Activated T-helper 9 cell treated with anti-CD3 and anti-CD28 coated beads, Interleukin-2, amount 50 U/mL, for 16 hours (primary cell): ENCODE results near the gene SORL1.
"Not testable (repeated sequence)": the region's sequence is repeated elsewhere in the genome, so short reads cannot be mapped to it uniquely, and the experiment has no call there.

Experiments used
- DNase-seq: peaks from one replicate; pipeline ENCODE4 v3.0.0-alpha.2; 2020; ENCODE audit warnings: low read depth

SORL1 gene

DNA sequence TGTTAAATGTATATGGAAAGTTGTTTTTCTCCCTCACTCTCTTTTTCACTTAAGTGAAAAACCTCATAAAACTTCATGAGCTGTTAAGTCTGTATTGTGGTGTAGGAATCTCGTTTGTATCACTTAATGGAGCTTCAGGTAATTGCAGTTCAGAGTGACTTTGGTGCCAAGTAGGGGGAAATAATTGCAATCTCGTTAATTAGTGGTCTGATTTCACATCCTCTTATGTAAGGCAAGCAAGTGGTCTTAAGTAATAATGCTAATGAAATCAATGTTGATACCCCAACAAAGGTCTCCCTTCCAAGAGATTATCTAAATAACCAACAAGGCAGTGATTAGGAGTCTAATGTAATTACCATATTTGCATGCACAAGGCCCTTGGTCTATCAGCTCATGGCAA is 174.9 kb downstream of the SORL1 start:
- DNase-seq = no peak

DNA sequence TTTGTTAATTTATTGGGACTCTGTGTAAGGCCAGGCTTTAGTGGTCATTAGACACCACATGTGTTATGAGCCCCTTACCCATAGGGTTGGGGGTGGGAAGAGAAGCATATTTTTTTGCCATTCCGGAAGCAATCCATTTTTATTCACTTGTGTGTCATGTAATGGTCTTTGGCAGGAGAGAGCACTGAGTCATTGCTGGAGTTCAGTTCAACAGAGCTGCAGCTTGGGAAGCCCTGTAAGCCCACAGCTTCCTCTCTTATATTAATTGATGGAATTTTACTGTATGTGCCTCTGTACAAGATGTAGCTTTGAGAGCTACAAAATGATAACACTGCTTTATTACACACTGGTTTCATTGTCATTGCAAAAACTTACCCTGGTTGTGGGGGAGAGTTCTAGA is 177.9 kb downstream of the SORL1 start:
- DNase-seq = no peak

DNA sequence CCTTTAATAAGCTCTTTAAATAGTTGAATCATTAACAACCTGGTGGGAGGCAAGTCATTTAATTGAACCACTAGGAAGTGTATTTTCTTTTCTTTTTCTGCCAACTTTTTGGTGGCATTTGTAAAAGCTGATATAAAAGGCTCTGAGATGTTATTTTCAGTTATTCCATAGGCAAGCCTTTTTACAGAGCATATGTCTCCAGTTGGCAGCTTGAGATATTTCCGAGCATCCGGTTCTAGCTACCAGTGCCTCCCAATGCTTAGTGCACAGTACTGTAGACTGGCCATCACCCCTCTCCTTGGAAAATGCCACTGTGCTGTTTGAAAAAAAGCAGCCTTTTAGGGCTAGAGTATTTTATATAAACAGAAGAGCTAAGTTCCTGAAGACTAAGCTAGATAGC is 179.3 kb downstream of the SORL1 start:
- no peak for DNase-seq

DNA sequence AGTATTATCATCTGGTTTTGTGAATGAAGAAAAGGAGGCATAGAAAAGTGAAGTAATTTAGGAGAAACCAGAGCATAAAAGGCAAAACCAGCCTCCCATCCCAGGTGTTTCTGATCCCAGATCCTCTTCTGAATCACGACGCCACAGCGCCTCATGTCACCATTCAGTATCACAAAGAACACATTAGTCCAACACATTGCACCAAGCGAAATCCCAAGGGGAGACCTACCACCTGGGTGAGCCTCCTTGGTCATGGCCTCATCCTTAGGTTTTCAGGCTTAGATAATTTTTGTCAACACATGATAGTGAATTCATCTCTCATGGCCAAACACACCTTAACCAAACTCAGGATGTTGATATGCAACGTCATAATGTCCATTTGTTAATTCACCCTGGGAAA is 182.2 kb downstream of the SORL1 start:
- no peak for DNase-seq

DNA sequence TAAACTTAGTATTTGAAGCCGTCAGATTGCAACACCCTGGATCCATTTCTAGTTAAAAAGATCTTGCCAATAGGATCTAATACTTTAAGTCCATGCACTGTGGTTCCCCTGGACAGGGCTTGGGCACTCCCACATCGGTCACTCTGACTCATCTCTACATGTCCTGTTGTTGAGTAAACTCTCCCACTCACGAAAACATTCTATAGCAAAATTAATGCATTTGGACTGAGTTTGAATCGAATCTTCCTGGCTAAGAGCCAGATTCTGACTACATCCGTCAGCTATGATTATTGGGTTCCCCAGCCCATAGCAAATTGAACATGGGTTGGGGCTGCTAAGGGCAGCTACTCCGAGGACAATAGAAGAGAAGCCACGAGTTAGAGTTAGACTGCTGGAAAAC is 182.8 kb downstream of the SORL1 start:
- DNase-seq = no peak

DNA sequence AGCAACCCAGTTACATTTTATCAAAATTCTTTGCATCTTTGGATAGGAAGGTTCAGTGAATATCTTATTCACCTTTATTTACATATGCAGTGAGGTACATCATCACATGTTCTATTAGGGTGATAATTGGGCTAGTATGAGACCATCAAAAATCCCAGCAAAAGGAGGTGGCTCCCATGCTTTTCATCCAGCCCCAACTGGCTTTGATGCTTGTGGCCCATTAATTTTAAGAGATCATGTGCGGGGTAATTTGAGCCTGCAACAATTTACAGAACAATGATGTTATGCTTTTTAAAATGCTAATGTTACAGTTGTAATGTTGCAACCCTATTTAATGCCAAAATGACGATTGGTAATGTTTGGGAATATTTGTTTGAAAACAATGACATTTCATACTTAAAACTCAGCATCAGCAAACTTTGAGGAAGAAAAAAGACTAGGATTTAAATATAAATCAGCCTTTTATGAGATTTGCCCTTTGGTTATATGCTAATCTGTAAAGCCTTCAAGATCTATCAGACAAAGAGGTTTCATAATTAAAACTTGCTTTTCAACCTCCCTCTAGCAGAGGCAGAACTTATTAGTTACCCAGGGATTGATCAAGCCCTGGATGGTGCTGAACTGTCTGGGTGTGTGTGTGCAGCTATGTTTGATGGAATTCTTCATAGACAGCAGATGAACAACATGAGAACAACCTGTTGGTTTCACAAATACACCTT is 184.1 kb downstream of the SORL1 start:
- DNase-seq = no peak

DNA sequence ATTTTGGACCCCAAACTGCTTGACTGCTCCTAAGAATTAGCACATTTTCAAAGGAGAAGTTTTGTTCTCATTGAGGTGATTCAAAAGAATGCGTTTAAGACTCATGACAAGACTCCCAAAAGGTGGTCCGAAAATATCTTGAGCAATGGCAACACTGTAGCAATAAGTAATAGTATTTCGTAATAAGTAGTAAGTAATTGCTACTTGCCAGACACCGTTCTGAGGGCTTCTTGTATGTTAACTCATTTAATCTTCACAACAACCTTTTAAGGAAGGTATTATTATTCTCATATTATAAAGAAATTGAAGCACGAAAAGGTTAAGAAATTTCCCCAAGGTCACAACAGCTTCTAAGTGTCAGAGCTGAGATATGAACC is 184.7 kb downstream of the SORL1 start:
- no peak for DNase-seq

DNA sequence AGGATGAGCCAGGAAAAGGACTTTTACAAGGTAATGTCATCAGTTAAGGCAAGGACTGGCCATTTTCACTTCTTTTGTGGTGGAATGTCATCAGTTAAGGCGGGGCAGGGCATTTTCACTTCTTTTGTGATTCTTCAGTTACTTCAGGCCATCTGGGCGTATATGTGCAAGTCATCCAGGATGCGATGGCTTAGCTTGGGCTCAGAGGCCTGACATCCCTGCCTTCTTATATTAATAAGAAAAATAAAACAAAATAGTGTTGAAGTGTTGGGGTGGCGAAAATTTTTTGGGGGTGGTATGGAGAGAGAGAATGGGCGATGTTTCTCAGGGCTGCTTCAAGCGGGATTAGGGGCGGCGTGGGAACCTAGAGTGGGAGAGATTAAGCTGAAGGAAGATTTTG is 185.5 kb downstream of the SORL1 start:
- DNase-seq = not testable (repeated sequence)

DNA sequence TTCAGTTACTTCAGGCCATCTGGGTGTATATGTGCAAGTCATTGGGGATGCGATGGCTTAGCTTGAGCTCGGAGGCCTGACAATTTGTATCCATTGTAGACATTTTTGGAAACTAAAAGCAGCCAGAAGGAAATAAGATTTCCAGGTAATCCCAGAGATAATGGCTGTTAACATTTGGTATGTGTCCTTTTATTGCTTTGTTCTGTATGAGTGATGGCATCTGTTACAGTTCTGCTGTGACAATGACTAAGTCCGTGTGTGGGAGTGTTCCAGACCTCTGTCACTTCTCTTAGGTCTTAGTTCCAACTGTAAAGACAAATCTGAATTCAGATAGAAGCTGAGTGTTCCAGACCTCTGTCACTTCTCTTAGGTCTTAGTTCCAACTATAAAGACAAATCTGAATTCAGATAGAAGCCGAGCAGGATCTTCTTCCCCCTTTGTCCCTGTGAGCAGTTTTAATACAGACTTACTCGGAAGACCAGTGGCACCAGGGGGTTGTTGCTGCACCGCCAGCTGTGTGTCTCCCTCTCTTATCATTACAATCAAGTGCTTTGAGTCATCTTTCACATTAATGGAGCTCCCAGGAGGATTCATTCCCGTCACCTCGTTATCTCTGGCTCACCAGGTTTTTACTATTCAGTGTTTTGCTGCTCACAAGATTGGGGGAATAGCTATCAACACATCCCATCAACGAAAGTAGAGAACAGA is 191.5 kb downstream of the SORL1 start:
- no peak for DNase-seq

DNA sequence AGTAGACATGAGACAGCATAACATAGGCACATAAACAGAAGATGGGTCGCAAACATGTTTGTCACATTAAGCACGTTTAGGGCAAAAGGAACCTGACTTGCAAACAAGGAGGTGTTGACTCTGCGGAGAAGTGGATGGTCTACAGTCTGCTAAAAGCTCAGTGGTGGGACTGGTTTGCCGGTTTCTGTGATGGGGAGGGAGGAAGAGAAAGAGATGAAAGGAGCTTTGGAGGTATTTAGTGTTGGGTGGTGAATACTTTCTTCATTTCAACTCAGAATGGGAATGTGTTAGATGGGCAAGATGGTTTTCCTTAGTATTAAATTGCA is 192.0 kb downstream of the SORL1 start:
- DNase-seq = no peak

DNA sequence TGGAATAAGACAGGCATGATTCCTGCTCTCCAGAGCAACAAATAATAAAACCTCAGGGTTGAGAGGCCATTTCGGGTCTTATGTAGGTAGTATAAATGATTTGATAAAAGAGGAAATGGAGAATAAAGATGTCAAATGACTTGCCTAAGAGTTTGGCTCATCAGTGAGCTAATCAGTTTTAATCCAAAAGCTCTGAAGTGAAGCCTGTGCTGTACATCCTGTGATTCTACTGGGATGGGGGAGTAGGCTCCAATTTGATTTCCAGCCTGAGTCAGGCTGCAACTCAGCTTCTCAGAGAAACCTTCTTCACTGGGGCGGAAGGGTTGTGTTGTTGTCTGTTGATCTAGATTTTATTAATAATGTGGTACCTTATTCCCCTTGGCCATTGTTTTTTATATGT is 192.9 kb downstream of the SORL1 start:
- DNase-seq = no peak

DNA sequence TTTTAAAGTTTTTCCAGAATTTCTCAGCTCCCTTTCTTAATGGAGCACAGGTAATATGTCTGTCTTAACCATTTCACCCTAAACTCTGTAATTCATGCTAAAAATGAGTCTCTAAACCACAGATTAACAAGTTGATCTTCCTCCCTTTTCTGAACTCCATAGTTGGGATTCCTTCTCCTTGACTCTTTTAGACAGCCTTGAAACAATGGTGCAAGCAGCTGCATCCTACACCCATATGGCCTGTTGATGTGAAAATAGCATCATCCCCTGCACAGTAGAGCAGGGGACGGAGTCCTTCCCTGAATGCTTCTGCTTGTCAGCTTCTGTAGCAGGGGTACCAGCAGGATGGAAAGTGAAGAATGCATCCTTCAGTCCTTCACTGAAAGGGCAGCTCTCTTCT is 193.5 kb downstream of the SORL1 start:
- DNase-seq = no peak

DNA sequence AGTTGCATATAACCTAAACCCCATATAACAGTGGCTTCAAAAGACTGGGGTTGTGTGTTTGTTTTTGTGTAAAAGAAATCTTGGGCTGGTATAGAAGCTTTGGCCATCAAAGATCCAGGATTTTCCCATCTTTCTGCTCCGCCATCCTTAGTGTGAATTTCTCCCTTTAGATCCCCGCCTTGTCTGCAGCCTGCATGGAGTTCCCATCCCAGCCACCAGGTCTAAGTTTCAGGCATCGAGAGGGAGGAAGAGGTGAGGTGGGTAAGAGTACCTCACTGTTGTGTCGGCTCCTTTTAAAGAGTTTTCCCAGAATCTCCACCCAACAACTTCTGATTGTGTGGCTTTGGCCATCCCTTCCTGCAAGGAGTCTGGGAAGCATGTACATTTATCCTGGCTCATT is 196.2 kb downstream of the SORL1 start:
- no peak for DNase-seq

DNA sequence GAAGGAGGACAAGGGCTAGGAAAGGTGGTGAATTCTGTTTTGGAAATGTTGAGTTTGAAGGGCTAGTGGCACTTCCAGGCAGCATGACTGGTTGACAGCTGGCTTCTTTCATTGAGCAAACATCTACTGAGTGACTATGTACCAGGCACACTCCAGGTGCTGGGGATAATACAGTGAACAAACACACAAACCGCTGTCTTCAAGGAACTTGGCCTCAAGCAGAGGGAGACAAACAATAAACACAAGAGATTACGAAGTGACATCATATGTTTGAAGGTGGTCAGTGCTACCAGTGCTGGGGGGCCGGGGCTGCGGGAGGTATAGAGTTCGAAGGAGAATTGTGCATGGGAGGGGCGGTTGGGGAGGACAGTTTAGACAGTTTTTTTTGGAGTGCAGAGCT is 197.7 kb downstream of the SORL1 start:
- no peak for DNase-seq

DNA sequence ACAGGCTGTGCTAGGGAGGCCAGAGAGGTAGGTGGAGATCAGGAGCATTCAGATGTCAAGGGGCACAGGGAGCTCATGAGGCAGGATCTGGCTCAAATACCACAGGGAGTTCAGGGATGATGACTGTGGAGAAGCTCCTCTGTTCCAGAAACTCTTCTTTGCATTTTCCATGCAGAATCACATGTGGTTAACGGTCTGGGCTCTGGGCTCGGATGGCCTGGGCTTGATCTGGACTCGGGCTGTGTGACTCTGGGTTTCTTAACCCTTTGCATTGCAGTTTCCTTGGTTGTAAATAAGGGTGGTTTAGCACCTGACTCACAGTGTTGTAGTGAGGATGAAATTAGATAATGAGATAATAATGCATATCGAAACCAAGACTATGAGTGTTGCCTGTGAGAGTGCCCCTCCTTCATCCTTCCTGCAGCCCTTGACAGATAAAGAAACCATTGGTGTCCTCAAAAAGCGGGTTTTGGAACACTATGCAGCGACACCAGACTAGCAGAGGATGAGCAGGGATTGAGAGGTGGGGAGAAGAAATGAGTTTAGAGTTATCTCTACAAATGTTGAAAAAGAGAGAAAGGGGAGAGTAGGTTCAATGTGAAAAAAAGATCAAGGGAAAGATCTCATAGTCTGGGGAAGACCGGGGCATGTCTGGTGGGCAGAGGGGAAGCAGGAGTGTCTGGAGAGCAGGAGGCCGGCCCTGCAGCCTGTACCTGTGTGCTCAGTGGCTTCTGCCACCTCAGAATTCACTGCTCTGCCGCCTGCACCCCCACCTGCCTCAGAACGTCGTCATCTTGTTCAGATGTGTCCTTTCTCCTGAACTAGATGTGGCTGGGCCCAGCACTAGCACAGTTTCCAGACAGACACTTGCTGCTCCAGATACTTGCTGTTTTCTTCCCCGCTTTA is 198.5 kb downstream of the SORL1 start:
- DNase-seq = no peak

DNA sequence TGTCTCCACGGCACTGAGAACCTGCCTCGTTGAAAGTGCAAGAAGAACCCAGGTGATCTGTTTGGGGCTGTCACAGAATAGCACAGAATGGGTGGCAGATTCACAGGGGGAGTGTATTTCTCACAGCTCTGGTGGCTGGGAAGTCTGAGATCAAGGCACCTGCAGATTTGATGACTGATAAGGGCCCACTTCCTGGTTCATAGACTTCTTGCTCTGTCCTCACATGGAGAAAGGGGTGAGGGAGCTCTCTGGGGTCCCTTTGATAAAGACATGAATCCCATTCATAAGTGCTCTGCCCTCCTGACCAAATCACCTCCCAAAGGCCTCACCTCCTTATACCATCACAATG is 199.1 kb downstream of the SORL1 start:
- DNase-seq = no peak

DNA sequence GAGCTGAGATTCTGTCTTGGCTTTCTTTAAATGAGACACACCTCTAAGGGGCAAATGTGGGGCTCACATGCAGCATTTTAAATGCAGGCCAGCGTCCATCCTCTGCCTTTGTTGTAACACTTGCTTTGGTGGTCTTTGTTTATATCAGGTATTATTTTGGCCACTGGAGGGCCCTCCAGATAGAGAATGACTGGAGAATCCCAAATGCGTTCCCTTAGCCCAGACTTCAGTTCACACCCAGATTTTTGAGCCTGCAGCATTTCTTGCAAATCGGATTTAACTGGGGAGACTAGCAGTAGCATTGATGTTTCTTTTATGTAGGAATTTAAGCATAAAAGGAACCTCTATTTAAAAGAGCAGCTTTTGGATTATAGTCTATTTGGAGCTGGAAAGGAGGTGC is 200.9 kb downstream of the SORL1 start:
- DNase-seq = no peak

DNA sequence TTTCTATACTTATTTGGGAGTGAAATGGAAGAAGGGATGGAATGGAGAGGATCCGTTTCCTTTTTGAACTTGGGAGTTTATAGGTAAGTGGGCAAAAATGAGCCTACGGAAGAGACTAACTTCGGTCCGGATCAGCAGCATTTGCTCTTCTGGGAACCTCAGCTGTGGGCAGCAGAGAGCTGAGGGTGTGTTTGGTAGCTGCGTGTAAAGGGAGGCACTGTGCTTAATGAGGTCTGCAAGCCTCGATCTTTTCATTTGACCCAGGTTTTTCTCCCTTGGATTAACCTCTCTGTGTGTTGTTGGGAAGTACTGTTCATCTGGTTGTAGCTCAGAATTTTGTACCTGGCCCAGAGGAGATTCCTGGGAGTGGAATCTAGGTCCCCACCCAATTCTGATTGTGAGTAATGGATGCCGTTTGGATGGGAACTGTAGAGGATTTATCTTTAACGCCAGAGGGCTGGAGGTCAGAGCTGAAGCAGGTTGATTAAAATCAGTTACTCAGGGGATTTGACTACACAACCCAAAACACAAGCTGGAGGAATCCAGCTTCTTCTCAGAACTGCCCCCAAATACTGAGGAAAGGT is 202.2 kb downstream of the SORL1 start:
- no peak for DNase-seq

DNA sequence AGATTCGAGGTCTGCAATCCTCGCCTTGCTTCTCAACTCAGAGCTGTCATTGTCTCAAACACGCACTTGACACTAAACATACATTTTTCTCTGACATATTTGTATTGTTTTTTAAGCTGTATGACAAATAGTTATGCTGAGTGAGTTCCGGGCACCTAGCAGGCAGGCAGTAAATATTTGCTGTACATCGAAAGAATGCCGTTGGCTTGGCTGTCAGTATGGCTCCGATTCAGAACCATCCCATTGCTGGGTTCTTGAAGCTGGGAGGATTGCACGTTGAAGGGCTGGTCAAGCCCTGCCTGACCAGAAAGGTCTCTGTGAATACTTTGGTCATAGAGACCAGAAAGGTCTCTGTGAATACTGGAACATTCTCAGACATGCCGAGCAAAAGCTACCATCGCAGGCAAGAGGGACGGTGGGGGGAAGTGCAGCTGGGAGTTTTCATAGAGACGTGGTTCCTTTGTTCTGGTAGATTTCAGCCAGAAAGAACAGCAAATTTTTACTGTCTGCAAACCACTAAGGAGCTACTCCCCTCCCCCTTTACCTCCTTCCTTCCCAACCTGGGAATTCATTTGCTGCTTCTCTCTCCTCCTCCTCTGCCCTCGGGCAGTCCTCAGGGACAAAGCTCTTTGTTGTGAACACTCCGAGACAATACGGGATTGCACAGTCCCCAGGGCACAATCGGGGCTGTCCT is 202.9 kb downstream of the SORL1 start:
- DNase-seq = no peak

DNA sequence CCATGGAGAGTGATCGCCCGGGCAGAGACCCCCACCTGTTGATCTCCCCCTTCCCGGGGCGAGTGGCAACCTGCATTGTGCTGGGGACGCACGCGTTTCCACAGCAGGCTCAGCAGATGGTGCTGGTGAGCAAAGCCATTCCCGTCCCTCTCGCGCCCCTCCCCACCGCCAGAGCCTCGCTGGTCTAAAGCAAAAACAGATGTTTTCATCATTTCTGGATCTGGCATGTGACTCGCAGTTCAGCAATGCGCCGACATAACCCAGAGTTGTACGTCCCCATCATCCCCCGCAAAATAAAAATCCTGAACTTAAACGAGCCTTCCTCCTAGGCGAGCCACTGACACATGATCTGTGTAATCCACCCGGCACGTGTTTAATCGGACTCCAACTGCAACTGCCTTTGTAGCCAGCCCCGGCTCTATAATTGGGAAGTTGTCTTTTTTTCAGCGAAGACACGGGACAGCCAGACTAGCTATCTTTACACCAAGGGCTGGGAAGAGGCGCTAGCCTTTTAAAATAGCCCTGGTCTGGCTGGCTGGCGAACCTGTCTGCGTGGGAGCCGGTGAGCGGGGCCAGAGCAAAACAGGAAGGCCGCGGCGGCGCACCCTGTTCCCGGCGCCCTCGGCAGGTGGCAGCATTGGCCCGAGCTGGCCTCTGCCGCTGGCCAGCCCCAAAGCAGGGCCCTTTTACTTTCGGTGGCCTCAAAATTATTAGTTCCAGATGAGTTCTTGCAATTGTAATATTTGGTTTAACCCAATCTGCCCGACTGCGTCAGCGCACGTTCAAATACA is 203.6 kb downstream of the SORL1 start:
- DNase-seq = peak; percentile 55

DNA sequence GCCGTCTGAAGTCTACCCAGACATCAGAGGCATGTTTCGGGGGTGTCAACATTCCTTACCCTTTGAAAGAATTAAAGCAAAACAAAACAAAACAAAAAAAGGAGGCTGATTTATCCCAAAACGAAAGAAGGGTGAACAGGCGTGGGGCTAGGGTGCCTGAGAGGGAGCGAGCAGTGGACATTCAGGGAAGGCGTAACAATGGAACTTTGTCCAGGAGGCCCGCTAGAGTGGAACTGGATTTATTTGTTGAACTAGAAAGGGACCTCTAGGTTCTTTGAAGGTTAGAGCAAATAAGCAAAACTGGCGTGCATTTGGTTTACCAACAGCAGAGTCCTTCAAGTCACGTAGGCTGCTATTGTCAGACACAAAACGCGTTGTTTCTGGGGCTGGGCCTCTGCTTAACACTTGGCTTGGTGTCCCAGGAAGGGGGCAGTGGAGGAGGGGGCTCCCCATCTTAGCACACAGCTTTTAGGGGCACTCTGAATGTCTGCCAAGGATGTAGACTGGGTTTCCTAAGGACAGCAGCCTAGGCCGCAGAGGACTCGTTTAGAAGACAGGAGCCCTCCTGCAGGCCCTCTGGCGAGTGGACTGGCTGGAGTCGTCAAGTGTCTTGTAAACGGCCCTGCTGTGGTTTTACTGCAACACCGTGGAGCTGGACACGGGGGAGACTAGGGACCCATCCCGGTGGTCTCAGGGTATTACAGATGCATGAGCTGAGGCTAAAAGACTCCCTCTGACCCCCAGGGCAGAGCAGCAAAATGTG is 204.4 kb downstream of the SORL1 start:
- DNase-seq = no peak
